GM12865 (cell line): ENCODE measurements around the gene DDX52.

ENCODE experiments used
- DNase-seq: peaks from one replicate; pipeline ENCODE4 v3.0.0; 2010; ENCODE audit warnings: low read depth
- H3K4me3 ChIP-seq: 2 replicates; pipeline ENCODE4 v1.5.1; 2011; ENCODE audit warnings: mild to moderate bottlenecking, low read depth, low read length, control low read depth
- CTCF ChIP-seq: IDR thresholded peaks from 2 replicates; pipeline ENCODE4 v1.5.1; 2011; ENCODE audit warnings: low read length, control low read depth, low read depth, inconsistent platforms; ENCODE audit not compliant: insufficient read depth; ENCODE audit errors: missing control alignments

The DDX52 gene

GRCh38 chr17:37567538-37567937, 75.7 kb downstream of the DDX52 start:
- no peak overlapping the region for H3K4me3 ChIP-seq
- no peak for TF ChIP-seq CTCF
- no peak for DNase-seq

DNA sequence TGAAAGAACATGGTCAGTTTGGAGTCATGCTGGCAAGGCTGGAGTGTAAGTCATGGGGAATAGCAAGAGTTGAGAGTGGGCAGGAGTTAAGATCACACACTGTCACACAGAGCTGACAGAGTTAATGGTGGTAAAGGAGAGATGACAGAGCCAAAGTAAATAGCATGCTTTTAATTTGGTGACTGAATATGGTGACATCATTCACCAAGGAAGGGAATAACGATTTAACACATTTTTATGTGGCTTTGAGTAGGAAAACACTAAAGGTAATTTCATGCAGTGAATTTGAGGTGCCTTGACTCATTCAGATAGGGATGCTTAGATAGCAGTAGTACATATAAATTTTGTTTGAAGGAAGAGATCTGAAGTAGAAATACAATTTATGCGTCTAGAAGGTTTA, 76.1 kb downstream of the DDX52 start:
- no peak overlapping the region for H3K4me3 ChIP-seq
- no peak for TF ChIP-seq CTCF
- no peak for DNase-seq

DNA sequence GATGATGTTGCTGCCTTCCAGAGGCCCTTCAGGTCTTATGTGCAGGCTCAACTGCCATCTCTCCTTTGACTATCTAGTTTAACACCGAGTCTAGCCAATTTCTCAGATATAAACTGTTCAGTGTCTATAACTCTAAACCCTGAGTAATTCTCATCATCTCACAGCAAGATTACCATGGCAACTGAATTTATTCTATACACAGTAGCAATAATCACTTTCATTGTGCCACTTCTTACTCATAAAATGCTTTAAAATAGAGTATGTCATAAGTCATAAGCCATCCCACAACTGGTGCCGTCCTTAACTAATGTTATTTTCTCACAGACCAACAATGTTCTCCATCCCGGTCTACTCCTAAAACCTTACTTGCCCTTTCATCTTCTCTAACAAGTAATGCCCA, 79.0 kb downstream of the DDX52 start:
- DNase-seq: no peak
- no peak for TF ChIP-seq CTCF
- H3K4me3 ChIP-seq: no peak overlapping the region

- no peak for DNase-seq
- H3K4me3 ChIP-seq: no peak overlapping the region
- TF ChIP-seq CTCF: no peak
Observed at GRCh38 chr17:37562016-37562745, 81.1 kb downstream of the DDX52 start.
